ENCODE data around the gene CLTCL1. TPM values are rescaled to one million over a fixed set of nuclear protein-coding genes. Genes with fewer than 3 reads are reported as not detected.

CLTCL1 gene
- total RNA-seq, 2 donors from 2014 or later = 0.66 to 2.3 TPM

GRCh38 chr22:19134176-19134831, 157.2 kb downstream of the CLTCL1 start:
- DNase-seq = no peak
- no peak for TF ChIP-seq CTCF (IDR thresholded peaks at IDR 0.05)
- TF ChIP-seq POLR2A (IDR thresholded peaks at IDR 0.05) = no peak
- Histone ChIP-seq H3K36me3 (replicated peaks in 1 of 2; ENCODE audit: insufficient read depth in 1 of 2, low read depth in 2 of 2) (peaks cover 0 to 17% of the 10 kb centered on the region in 2 donors), H3K27me3 (no peaks in the 10 kb centered on the region), H3K9me3 (no peaks in the 10 kb centered on the region), H3K4me1 (no peaks in the 10 kb centered on the region), H3K4me3 (no peak overlapping the region), H3K27ac (no peak overlapping the region)
- WGBS, 2 donors = 92 to 95% methylated on average over 11 to 19 of the region's 21 CpGs
- intact Hi-C loops (cut with DNase I) = no loop called here
- no peak for ATAC-seq

GRCh38 chr22:19133561-19133960, 158.0 kb downstream of the CLTCL1 start:
- DNase-seq (no peak), ATAC-seq (no peak)
- Histone ChIP-seq H3K4me3 (no peak overlapping the region), H3K27ac (no peak overlapping the region), H3K9me3 (no peaks in the 10 kb centered on the region), H3K36me3 (replicated peaks in 1 of 2; ENCODE audit: insufficient read depth in 1 of 2, low read depth in 2 of 2) (peaks cover 0 to 13% of the 10 kb centered on the region in 2 donors), H3K4me1 (no peaks in the 10 kb centered on the region), H3K27me3 (no peaks in the 10 kb centered on the region)
- TF ChIP-seq CTCF (IDR thresholded peaks at IDR 0.05) (no peak), POLR2A (IDR thresholded peaks at IDR 0.05) (no peak)
- 97% methylated on average over 13 of the region's 13 CpGs; no CpG with 5 or more reads in 1 of the 2 donors for WGBS, 2 donors
- intact Hi-C loops (cut with DNase I) = no loop called here

- Histone ChIP-seq H3K9me3 (no peaks in the 10 kb centered on the region), H3K4me1 (no peaks in the 10 kb centered on the region), H3K4me3 (no peak overlapping the region), H3K36me3 (replicated peaks in 1 of 2; ENCODE audit: insufficient read depth in 1 of 2, low read depth in 2 of 2) (peaks cover 0 to 13% of the 10 kb centered on the region in 2 donors), H3K27ac (no peak overlapping the region), H3K27me3 (no peaks in the 10 kb centered on the region)
- ATAC-seq (no peak), DNase-seq (no peak)
- no peak for TF ChIP-seq CTCF (IDR thresholded peaks at IDR 0.05)
- no peak for TF ChIP-seq POLR2A (IDR thresholded peaks at IDR 0.05)
- 88 to 97% methylated on average over 7 to 9 of the region's 9 CpGs for WGBS, 2 donors
- intact Hi-C loops (cut with DNase I) = no loop called here
These were observed 158.7 kb downstream of the CLTCL1 start for GRCh38 chr22:19132693-19133400.

GRCh38 chr22:19132153-19132552, 159.4 kb downstream of the CLTCL1 start:
- ATAC-seq = no peak
- no peaks in the 10 kb centered on the region for H3K9me3 ChIP-seq
- DNase-seq = no peak
- no peak for TF ChIP-seq POLR2A (IDR thresholded peaks at IDR 0.05)
- no peak for TF ChIP-seq CTCF (IDR thresholded peaks at IDR 0.05)
- H3K36me3 ChIP-seq (replicated peaks in 1 of 2; ENCODE audit: insufficient read depth in 1 of 2, low read depth in 2 of 2) = peaks cover 0 to 13% of the 10 kb centered on the region in 2 donors
- intact Hi-C loops (cut with DNase I) = no loop called here
- 92 to 95% methylated on average over 9 to 16 of the region's 20 CpGs for WGBS, 2 donors
- no peak overlapping the region for H3K27ac ChIP-seq
- H3K4me3 ChIP-seq = no peak overlapping the region
- no peaks in the 10 kb centered on the region for H3K27me3 ChIP-seq
- peaks cover 6% of the 10 kb centered on the region for H3K4me1 ChIP-seq
